PC-3 (cell line): ENCODE data around the gene UNC119B.

Experiments used
- CTCF ChIP-seq: fragments of 300-600 bp; sonication (generic); conservative IDR thresholded peaks from 2 replicates; pipeline ENCODE4 v1.5.1; 2017; ENCODE audit warnings: antibody characterized with exemption, low read depth, mild to moderate bottlenecking, low read length
- EZH2 ChIP-seq: fragments of 300-600 bp; sonication (generic); IDR thresholded peaks from one replicate; pipeline ENCODE4 v1.6.1; 2017; ENCODE audit warnings: antibody characterized with exemption, mild to moderate bottlenecking, low read length; ENCODE audit not compliant: unreplicated experiment
- EZH2phosphoT487 ChIP-seq: fragments of 300-600 bp; sonication (generic); IDR thresholded peaks from 2 replicates; pipeline ENCODE4 v1.6.1; 2018; ENCODE audit warnings: mild to moderate bottlenecking, antibody characterized with exemption, low read length, borderline replicate concordance

DNA sequence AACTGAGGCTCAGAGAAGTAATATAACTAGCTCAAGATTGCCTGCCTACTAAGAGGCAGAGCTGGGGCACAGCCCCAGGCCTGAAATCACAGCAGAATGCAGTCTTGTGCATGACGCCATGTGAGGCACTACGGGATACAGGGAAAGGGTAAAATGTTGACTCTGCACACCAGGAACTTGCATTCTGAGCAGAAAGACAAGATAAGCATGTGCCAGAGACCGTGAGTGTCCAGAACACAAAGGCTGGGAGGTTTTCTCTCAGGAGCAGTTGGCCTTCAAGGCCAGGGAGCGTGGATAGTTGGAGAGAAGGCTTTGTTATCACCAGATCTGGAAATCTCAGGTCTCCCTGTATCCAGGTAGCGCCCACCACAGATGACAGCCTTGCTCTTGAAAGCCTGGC, 46.5 kb upstream of the UNC119B start:
- TF ChIP-seq CTCF (no peak), EZH2 (no peak), EZH2phosphoT487 (no peak)
